ENCODE results near the gene PPP1CA. TPM values are rescaled to one million over a fixed set of nuclear protein-coding genes. Genes with fewer than 3 reads are reported as not detected.
A peak's percentile ranks its signal among the peaks of the same experiment; 100 is the strongest.

The PPP1CA gene
- total and polyA plus RNA-seq, 8 donors: 108 to 173 (median 140) TPM

DNA sequence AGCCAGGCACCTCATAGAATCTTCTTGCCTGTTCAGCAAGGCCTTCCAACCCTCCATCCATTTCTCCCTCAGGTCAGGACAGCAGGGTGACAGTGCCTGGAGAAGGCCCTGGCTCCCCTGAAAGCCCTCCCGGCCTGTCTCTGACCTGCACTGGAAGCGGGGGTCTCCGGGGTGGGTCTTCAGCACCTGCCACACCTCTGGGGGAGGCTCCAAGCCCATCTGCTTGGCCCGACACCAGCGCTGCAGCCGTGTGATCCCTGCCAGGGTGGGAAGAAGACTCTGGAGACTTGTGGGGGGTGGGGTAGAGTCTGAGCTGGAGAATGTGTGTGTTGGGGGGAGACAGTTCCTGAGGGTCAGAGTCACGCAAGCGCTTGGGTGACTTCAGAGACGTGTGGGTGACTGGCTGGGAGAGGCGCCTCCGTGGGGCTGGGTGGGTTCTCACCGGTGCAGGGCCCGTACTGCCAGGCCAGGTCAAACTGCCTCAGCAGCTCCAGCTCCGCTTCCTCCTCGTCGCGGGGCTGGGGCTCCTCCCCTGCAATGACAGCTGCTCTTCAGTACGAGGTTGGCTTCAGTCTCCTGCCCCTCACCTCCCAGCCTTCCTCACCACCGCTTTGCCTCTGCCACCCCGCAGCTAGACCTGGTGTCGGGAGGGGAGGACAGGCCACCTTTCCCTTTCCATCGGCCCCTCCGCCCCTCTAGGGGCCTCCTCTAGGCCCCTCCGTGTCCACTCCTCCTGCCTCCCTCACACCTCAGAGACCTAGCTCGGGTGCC, 48.9 kb downstream of the PPP1CA start:
- DNase-seq: peak in 2 of 4 donors; percentile 72 to 93

GRCh38 chr11:67351275-67352005, 50.2 kb downstream of the PPP1CA start:
- H3K4me1 ChIP-seq: peaks cover 34 to 54% of the 10 kb centered on the region in 2 donors
- H3K27me3 ChIP-seq: no peaks in the 10 kb centered on the region
- peak overlapping the region; percentile 51 to 98 for H3K27ac ChIP-seq
- DNase-seq (peak; percentile 51 to 89 (median 78)), ATAC-seq (peak; percentile 45)
- no peaks in the 10 kb centered on the region for H3K36me3 ChIP-seq
- no peak overlapping the region for H3K4me3 ChIP-seq
- H3K9me3 ChIP-seq: no peaks in the 10 kb centered on the region
- peak; percentile 94 to 96 for TF ChIP-seq CTCF (IDR thresholded peaks at IDR 0.05)
- intact Hi-C loops (cut with DNase I): loop anchor here in 1 of 2 donors (5.0 kb wide), 1 partner anchor 36 kb away; no protein-coding TSS in a partner anchor

More for the DNA sequence above, 48.9 kb downstream of the PPP1CA start:
- no peaks in the 10 kb centered on the region for H3K36me3 ChIP-seq
- no peaks in the 10 kb centered on the region for H3K9me3 ChIP-seq
- no peaks in the 10 kb centered on the region for H3K27me3 ChIP-seq
- H3K4me3 ChIP-seq: peak overlapping the region; percentile 56 to 77
- no peak for TF ChIP-seq CTCF (IDR thresholded peaks at IDR 0.05)
- peak; percentile 30 for ATAC-seq
- H3K27ac ChIP-seq: peak overlapping the region; percentile 98 to 100
- intact Hi-C loops (cut with DNase I): loop anchor here in 1 of 2 donors (5.0 kb wide), 1 partner anchor 35 kb away; no protein-coding TSS in a partner anchor
- peaks cover 31 to 61% of the 10 kb centered on the region in 2 donors for H3K4me1 ChIP-seq

GRCh38 chr11:67349928-67350465, 51.7 kb downstream of the PPP1CA start:
- Histone ChIP-seq H3K4me1 (peaks cover 33 to 44% of the 10 kb centered on the region in 2 donors), H3K27me3 (no peaks in the 10 kb centered on the region), H3K27ac (peak overlapping the region in 1 of 2 donors; percentile 3), H3K36me3 (no peaks in the 10 kb centered on the region), H3K4me3 (no peak overlapping the region), H3K9me3 (no peaks in the 10 kb centered on the region)
- DNase-seq (no peak), ATAC-seq (no peak)
- no peak for TF ChIP-seq CTCF (IDR thresholded peaks at IDR 0.05)
- intact Hi-C loops (cut with DNase I): loop anchor here in 1 of 2 donors (5.0 kb wide), 1 partner anchor 37 kb away; no protein-coding TSS in a partner anchor

DNA sequence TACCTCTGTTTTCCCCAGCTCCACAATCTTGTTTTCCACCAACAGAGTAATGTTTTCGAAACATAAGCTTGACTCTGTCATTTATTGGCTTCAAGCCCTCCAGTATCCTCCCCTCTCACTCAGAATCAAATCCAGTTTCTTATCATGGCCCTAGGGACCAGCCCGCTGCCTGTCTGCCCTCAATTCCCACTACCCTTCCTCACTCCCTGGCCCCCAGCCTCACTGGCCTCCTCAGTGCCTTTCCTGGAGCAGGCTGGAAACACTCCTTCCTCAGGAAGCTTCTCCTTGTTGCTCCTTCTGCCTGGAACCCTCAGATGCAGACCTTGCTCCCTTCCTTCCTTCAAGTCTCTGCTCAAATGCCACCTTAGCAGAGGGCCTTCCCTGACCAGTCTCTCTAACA, 52.2 kb downstream of the PPP1CA start:
- no peaks in the 10 kb centered on the region for H3K36me3 ChIP-seq
- TF ChIP-seq CTCF (IDR thresholded peaks at IDR 0.05): no peak
- no peak overlapping the region for H3K4me3 ChIP-seq
- H3K4me1 ChIP-seq: peaks cover 27 to 38% of the 10 kb centered on the region in 2 donors
- no peaks in the 10 kb centered on the region for H3K9me3 ChIP-seq
- no peak for DNase-seq
- no peaks in the 10 kb centered on the region for H3K27me3 ChIP-seq
- intact Hi-C loops (cut with DNase I): no loop called here
- no peak for ATAC-seq
- H3K27ac ChIP-seq: peak overlapping the region in 1 of 2 donors; percentile 3

Measured in left lung (tissue), 10 donors.